ENCODE measurements around the gene AMMECR1L. TPM values are rescaled to one million over a fixed set of nuclear protein-coding genes. Genes with fewer than 3 reads are reported as not detected.
"Not testable (repeated sequence)": the region's sequence is repeated elsewhere in the genome, so short reads cannot be mapped to it uniquely, and the experiment has no call there.

Gene AMMECR1L
- total RNA-seq, 2 donors from 2014 or later = 20.6 to 24.9 TPM

DNA sequence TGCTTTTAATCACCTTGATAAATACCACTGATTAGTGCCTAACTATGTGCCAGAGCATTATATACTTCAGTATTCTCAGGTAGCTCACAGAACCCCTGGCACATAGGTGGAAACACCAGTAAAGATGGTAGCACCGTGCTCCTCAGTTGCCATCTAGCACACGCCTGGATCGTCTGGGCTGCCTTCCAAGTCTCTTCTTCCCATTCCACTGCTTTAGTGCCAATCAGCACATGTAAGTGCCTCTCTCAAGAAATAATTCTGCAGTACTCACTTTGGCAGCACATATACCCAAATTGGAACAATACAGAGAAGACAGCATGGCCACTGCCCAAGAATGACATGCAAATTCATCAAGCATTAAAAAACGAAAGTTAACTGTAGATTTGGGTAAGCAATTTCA, 40.8 kb downstream of the AMMECR1L start:
- no peak for DNase-seq (ENCODE audit: low spot score)
- Mint-ChIP-seq H3K27me3 (no peaks in the 10 kb centered on the region), H3K4me1 (ENCODE audit: low read depth in 2 of 2) (peaks cover 5 to 6% of the 10 kb centered on the region in 2 donors), H3K36me3 (peaks cover 7% of the 10 kb centered on the region), H3K9me3 (no peaks in the 10 kb centered on the region), H3K27ac (no peak overlapping the region), H3K4me3 (no peak overlapping the region)
- ATAC-seq = no peak

GRCh38 chr2:127843677-127844076, 42.1 kb downstream of the AMMECR1L start:
- peaks cover 0 to 6% of the 10 kb centered on the region in 2 donors for H3K4me1 Mint-ChIP-seq (ENCODE audit: low read depth in 2 of 2)
- ATAC-seq = no peak
- no peak overlapping the region for H3K4me3 Mint-ChIP-seq
- no peaks in the 10 kb centered on the region for H3K27me3 Mint-ChIP-seq
- H3K36me3 Mint-ChIP-seq = no peaks in the 10 kb centered on the region
- no peak overlapping the region for H3K27ac Mint-ChIP-seq
- H3K9me3 Mint-ChIP-seq = no peaks in the 10 kb centered on the region
- DNase-seq (ENCODE audit: low spot score) = no peak

DNA sequence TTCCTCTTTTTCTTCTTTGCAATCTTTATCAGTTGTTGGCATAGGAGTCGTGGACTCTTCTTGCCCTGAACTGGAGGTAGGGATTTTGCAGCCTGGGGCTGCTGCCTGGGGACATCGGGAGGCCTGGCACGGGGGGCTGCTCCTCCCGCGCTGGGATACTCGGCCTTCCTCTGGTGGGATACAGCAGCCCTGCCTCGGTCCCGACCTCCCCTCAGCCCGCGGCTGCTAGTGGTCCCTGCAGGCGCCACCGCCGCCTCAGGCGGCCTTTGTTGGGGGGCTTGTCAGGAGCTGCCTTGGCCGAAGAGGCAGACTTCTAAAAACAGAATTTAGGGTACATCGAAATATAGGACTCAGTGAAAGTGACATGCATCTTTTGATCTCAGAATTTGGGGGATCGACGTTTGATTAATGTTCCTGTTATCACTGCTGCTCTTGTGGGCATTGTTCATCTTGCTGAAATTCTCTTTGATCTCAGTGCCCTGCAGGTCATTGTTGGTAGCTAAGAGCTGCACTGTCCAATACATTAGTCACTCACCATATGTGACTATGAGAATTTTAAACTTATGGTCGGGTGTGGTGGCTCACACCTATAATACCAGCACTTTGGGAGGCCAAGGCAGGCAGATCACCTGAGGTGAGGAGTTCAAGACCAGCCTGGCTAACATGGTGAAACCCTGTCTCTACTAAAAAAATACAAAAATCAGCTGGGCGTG, 44.1 kb downstream of the AMMECR1L start:
- Mint-ChIP-seq H3K27ac (no peak overlapping the region), H3K4me1 (ENCODE audit: low read depth in 2 of 2) (peaks cover 0 to 6% of the 10 kb centered on the region in 2 donors), H3K27me3 (no peaks in the 10 kb centered on the region), H3K36me3 (no peaks in the 10 kb centered on the region), H3K9me3 (no peaks in the 10 kb centered on the region), H3K4me3 (no peak overlapping the region)
- ATAC-seq (no peak), DNase-seq (ENCODE audit: low spot score) (no peak)

GRCh38 chr2:127840893-127841292, 44.9 kb downstream of the AMMECR1L start:
- no peaks in the 10 kb centered on the region for H3K36me3 Mint-ChIP-seq
- H3K9me3 Mint-ChIP-seq = no peaks in the 10 kb centered on the region
- no peaks in the 10 kb centered on the region for H3K27me3 Mint-ChIP-seq
- peaks cover 0 to 6% of the 10 kb centered on the region in 2 donors for H3K4me1 Mint-ChIP-seq (ENCODE audit: low read depth in 2 of 2)
- ATAC-seq = no peak
- no peak overlapping the region for H3K27ac Mint-ChIP-seq
- no peak overlapping the region for H3K4me3 Mint-ChIP-seq
- no peak for DNase-seq (ENCODE audit: low spot score)

DNA sequence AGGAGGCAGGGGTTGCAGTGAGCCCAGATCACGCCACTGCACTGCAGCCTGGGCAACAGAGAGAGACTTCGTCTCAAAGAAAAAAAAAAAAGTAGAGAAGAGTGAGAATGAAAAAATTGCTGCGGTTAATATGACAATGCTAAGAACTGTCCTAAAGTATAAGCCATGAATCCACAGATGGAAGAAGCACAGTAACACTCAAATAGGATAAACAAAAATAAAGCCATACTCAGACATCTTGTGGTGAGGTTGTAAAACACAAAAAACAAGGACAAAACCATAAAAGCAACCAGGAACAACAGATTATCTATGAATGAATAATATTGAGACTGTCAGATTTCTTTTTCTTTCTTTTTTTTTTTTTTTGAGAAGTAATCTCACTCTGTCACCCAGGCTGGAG, 50.8 kb downstream of the AMMECR1L start:
- H3K4me1 Mint-ChIP-seq (ENCODE audit: low read depth in 2 of 2) = peaks cover 7 to 8% of the 10 kb centered on the region in 2 donors
- no peaks in the 10 kb centered on the region for H3K27me3 Mint-ChIP-seq
- H3K4me3 Mint-ChIP-seq = no peak overlapping the region
- H3K27ac Mint-ChIP-seq = no peak overlapping the region
- DNase-seq (ENCODE audit: low spot score) = no peak
- H3K36me3 Mint-ChIP-seq = no peaks in the 10 kb centered on the region
- no peak for ATAC-seq
- H3K9me3 Mint-ChIP-seq = no peaks in the 10 kb centered on the region

DNA sequence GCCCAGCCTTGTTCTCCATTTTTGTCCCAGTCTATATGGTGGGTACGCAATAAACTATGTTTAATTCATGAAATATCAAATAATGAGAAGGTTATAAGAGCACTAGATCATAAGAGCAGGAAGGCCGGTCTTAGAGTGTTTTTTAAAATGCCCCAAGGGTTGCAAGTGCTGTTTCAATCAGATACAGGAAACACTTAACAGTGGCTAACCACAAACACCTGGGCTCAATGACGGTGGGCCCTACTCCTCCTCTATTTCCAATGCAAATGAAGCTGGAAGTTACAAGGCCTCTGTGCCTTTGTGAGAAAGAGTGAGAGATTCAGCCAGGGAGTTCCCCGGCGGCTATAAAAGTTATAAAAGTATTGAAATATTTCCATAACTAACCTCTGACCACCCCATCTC, 55.9 kb downstream of the AMMECR1L start:
- DNase-seq (ENCODE audit: low spot score) (peak; percentile 64), ATAC-seq (peak; percentile 95 to 97)
- Mint-ChIP-seq H3K36me3 (no peaks in the 10 kb centered on the region), H3K4me3 (peak overlapping the region; percentile 62), H3K27me3 (no peaks in the 10 kb centered on the region), H3K9me3 (no peaks in the 10 kb centered on the region), H3K27ac (peak overlapping the region; percentile 46 to 63), H3K4me1 (ENCODE audit: low read depth in 2 of 2) (peaks cover 20 to 21% of the 10 kb centered on the region in 2 donors)

GRCh38 chr2:127826708-127827107, 59.0 kb downstream of the AMMECR1L start:
- not testable (repeated sequence) for ATAC-seq; H3K4me3 Mint-ChIP-seq; H3K9me3 Mint-ChIP-seq; DNase-seq (ENCODE audit: low spot score); H3K36me3 Mint-ChIP-seq; H3K27ac Mint-ChIP-seq; H3K27me3 Mint-ChIP-seq
- peaks cover 20 to 21% of the 10 kb centered on the region in 2 donors for H3K4me1 Mint-ChIP-seq (ENCODE audit: low read depth in 2 of 2)

- no peak for DNase-seq (ENCODE audit: low spot score)
- peaks cover 0 to 4% of the 10 kb centered on the region in 2 donors for H3K27me3 Mint-ChIP-seq
- peaks cover 3% of the 10 kb centered on the region for H3K36me3 Mint-ChIP-seq
- H3K4me1 Mint-ChIP-seq (ENCODE audit: low read depth in 2 of 2) = peaks cover 18 to 19% of the 10 kb centered on the region in 2 donors
- H3K4me3 Mint-ChIP-seq = no peak overlapping the region
- peaks cover 3% of the 10 kb centered on the region for H3K9me3 Mint-ChIP-seq
- no peak for ATAC-seq
- no peak overlapping the region for H3K27ac Mint-ChIP-seq
Measured at GRCh38 chr2:127826047-127826446, 59.7 kb downstream of the AMMECR1L start.

GRCh38 chr2:127820080-127820668, 65.6 kb downstream of the AMMECR1L start:
- H3K36me3 Mint-ChIP-seq = peaks cover 15% of the 10 kb centered on the region
- peaks cover 8 to 12% of the 10 kb centered on the region in 2 donors for H3K27me3 Mint-ChIP-seq
- ATAC-seq = no peak
- H3K4me1 Mint-ChIP-seq (ENCODE audit: low read depth in 2 of 2) = no peaks in the 10 kb centered on the region
- H3K4me3 Mint-ChIP-seq = no peak overlapping the region
- peaks cover 11% of the 10 kb centered on the region for H3K9me3 Mint-ChIP-seq
- DNase-seq (ENCODE audit: low spot score) = no peak
- no peak overlapping the region for H3K27ac Mint-ChIP-seq

- DNase-seq (ENCODE audit: low spot score) (no peak), ATAC-seq (no peak)
- H3K36me3 Mint-ChIP-seq = peaks cover 15% of the 10 kb centered on the region
- peaks cover 8 to 12% of the 10 kb centered on the region in 2 donors for H3K27me3 Mint-ChIP-seq
- H3K9me3 Mint-ChIP-seq = peaks cover 11% of the 10 kb centered on the region
- no peak overlapping the region for H3K4me3 Mint-ChIP-seq
- no peaks in the 10 kb centered on the region for H3K4me1 Mint-ChIP-seq (ENCODE audit: low read depth in 2 of 2)
- H3K27ac Mint-ChIP-seq = no peak overlapping the region
Measured at GRCh38 chr2:127818794-127819425, 66.8 kb downstream of the AMMECR1L start.

GRCh38 chr2:127818241-127818640, 67.5 kb downstream of the AMMECR1L start:
- H3K4me1 Mint-ChIP-seq (ENCODE audit: low read depth in 2 of 2) = no peaks in the 10 kb centered on the region
- H3K27ac Mint-ChIP-seq = no peak overlapping the region
- H3K9me3 Mint-ChIP-seq = peaks cover 11% of the 10 kb centered on the region
- H3K36me3 Mint-ChIP-seq = peaks cover 15% of the 10 kb centered on the region
- H3K4me3 Mint-ChIP-seq = no peak overlapping the region
- DNase-seq (ENCODE audit: low spot score) (no peak), ATAC-seq (no peak)
- H3K27me3 Mint-ChIP-seq = peaks cover 8 to 12% of the 10 kb centered on the region in 2 donors

DNA sequence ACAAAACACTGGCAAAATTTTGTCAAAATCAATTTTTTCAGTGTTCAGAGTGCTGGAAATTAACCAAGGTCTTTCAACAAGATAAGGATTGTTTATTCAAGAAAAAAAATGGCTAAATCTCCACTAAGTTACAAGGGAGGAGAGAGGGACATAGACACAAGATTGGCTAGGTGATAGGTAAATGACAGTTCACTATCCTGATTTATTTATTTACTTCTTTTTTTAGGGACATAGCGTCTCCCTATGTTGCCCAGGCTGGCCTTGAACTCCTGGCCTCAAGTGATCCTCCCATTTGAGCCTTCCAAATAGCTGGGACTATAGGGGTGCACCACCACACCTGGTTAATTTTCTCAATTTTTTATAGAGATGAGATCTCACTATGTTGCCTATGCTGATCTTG, 71.1 kb downstream of the AMMECR1L start:
- Mint-ChIP-seq H3K27me3 (peaks cover 5 to 8% of the 10 kb centered on the region in 2 donors), H3K27ac (no peak overlapping the region), H3K36me3 (peaks cover 11% of the 10 kb centered on the region), H3K4me3 (no peak overlapping the region), H3K9me3 (no peaks in the 10 kb centered on the region), H3K4me1 (ENCODE audit: low read depth in 2 of 2) (peaks cover 16% of the 10 kb centered on the region in 2 donors)
- ATAC-seq = no peak
- no peak for DNase-seq (ENCODE audit: low spot score)

DNA sequence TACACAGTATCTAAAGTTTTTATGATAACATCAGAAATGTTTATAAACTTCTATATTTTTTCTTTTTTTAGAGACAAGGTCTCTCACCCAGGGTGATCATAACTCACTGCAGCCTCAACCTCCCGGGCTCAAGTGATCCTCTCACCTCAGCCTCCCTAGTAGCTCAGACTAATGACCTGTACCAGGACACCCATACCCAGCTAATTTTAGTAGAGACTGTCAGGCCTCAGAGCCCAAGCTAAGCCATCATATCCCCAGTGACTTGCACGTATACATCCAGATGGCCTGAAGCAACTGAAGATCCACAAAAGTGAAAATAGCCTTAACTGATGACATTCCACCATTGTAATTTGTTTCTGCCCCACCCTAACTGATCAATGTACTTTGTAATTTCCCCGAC, 73.3 kb downstream of the AMMECR1L start:
- H3K27ac Mint-ChIP-seq = peak overlapping the region in 1 of 2 donors; percentile 99
- ATAC-seq, H3K9me3 Mint-ChIP-seq, H3K27me3 Mint-ChIP-seq: not testable (repeated sequence)
- peak; percentile 38 for DNase-seq (ENCODE audit: low spot score)
- H3K4me3 Mint-ChIP-seq = peak overlapping the region; percentile 100
- H3K36me3 Mint-ChIP-seq = peaks cover 11% of the 10 kb centered on the region
- peaks cover 27 to 29% of the 10 kb centered on the region in 2 donors for H3K4me1 Mint-ChIP-seq (ENCODE audit: low read depth in 2 of 2)
